Activated CD4-positive, alpha-beta T cell treated with anti-CD3 and anti-CD28 coated beads, Interleukin-2, amount 10 ng/mL, durations not matched to agents 24 days and 14 days (primary cell): ENCODE results near the gene CD248. TPM values are rescaled to one million over a fixed set of nuclear protein-coding genes. Genes with fewer than 3 reads are reported as not detected.

ENCODE experiments used
- DNase-seq: peaks from one replicate; pipeline ENCODE4 v3.0.0; 2022
- H3K27ac Mint-ChIP-seq: one replicate; pipeline ENCODE4 v1.8.0; 2022; ENCODE audit warnings: mild to moderate bottlenecking, mixed read lengths
- H3K27me3 Mint-ChIP-seq: one replicate; pipeline ENCODE4 v1.8.0; 2022; ENCODE audit warnings: mixed read lengths
- H3K36me3 Mint-ChIP-seq: one replicate; pipeline ENCODE4 v1.8.0; 2022; ENCODE audit warnings: low read depth, mild to moderate bottlenecking, mixed read lengths
- H3K4me1 Mint-ChIP-seq: one replicate; pipeline ENCODE4 v1.8.0; 2021; ENCODE audit warnings: mixed read lengths
- H3K4me3 Mint-ChIP-seq: one replicate; pipeline ENCODE4 v1.8.0; 2022; ENCODE audit warnings: mild to moderate bottlenecking, moderate library complexity, mixed read lengths
- H3K9me3 Mint-ChIP-seq: one replicate; pipeline ENCODE4 v1.8.0; 2021; ENCODE audit warnings: mixed read lengths
- intact Hi-C: fragments of 100-400 bp; cut with micrococcal nuclease; formaldehyde crosslinking; loops from one replicate; pipeline ENCODE4 v1.15.1; 2023
- total RNA-seq: library from RNA; stranded (reverse); gene quantifications from 2 replicates; pipeline ENCODE4 v1.2.3, GENCODE V29; 2022

The CD248 gene
- total RNA-seq, 1 donor from 2014 or later = not detected

- DNase-seq = peak; percentile 83
- H3K4me1 Mint-ChIP-seq = peaks cover 17% of the 10 kb centered on the region
- H3K27ac Mint-ChIP-seq = peak within 1 kb of the TSS; percentile 78
- H3K4me3 Mint-ChIP-seq = peak within 1 kb of the TSS; percentile 72
- H3K36me3 Mint-ChIP-seq = peaks cover 21% of the 10 kb centered on the region
- H3K27me3 Mint-ChIP-seq = peaks cover 2% of the 10 kb centered on the region
- intact Hi-C loops = no loop called here
- H3K9me3 Mint-ChIP-seq = no peaks in the 10 kb centered on the region
Measured at GRCh38 chr11:66336234-66337102, 19.6 kb upstream of the CD248 start, which contains the start of gene RIN1. RIN1 (minus strand) TSS chr11:66336434; CDS start chr11:66336402, 32 bp downstream.

- Mint-ChIP-seq H3K36me3 (peaks cover 14% of the 10 kb centered on the region), H3K27ac (peak overlapping the region; percentile 78), H3K9me3 (no peaks in the 10 kb centered on the region), H3K4me1 (peaks cover 17% of the 10 kb centered on the region), H3K27me3 (peaks cover 2% of the 10 kb centered on the region), H3K4me3 (peak overlapping the region; percentile 72)
- intact Hi-C loops = no loop called here
- DNase-seq = no peak
Measured at GRCh38 chr11:66335531-66336233, 18.8 kb upstream of the CD248 start.

- intact Hi-C loops = no loop called here
- no peak overlapping the region for H3K27ac Mint-ChIP-seq
- peaks cover 17% of the 10 kb centered on the region for H3K4me1 Mint-ChIP-seq
- H3K36me3 Mint-ChIP-seq = peaks cover 12% of the 10 kb centered on the region
- peak overlapping the region; percentile 34 for H3K4me3 Mint-ChIP-seq
- no peaks in the 10 kb centered on the region for H3K9me3 Mint-ChIP-seq
- no peak for DNase-seq
- H3K27me3 Mint-ChIP-seq = peaks cover 2% of the 10 kb centered on the region
Measured at GRCh38 chr11:66334605-66335442, 18.0 kb upstream of the CD248 start.

GRCh38 chr11:66333896-66334604, 17.2 kb upstream of the CD248 start:
- intact Hi-C loops = no loop called here
- no peaks in the 10 kb centered on the region for H3K9me3 Mint-ChIP-seq
- peaks cover 2% of the 10 kb centered on the region for H3K27me3 Mint-ChIP-seq
- H3K27ac Mint-ChIP-seq = no peak overlapping the region
- no peak overlapping the region for H3K4me3 Mint-ChIP-seq
- peaks cover 17% of the 10 kb centered on the region for H3K4me1 Mint-ChIP-seq
- no peak for DNase-seq
- H3K36me3 Mint-ChIP-seq = peaks cover 10% of the 10 kb centered on the region

- peaks cover 6% of the 10 kb centered on the region for H3K36me3 Mint-ChIP-seq
- DNase-seq = no peak
- no peak overlapping the region for H3K27ac Mint-ChIP-seq
- peaks cover 20% of the 10 kb centered on the region for H3K4me1 Mint-ChIP-seq
- intact Hi-C loops = no loop called here
- no peak overlapping the region for H3K4me3 Mint-ChIP-seq
- no peaks in the 10 kb centered on the region for H3K9me3 Mint-ChIP-seq
- peaks cover 2% of the 10 kb centered on the region for H3K27me3 Mint-ChIP-seq
Measured at GRCh38 chr11:66333220-66333877, 16.5 kb upstream of the CD248 start.

- Mint-ChIP-seq H3K4me3 (no peak overlapping the region), H3K9me3 (no peaks in the 10 kb centered on the region), H3K27me3 (peaks cover 2% of the 10 kb centered on the region), H3K4me1 (peaks cover 27% of the 10 kb centered on the region), H3K36me3 (peaks cover 3% of the 10 kb centered on the region), H3K27ac (no peak overlapping the region)
- intact Hi-C loops = no loop called here
- DNase-seq = no peak
Measured at GRCh38 chr11:66332371-66333219, 15.8 kb upstream of the CD248 start.

- Mint-ChIP-seq H3K9me3 (no peaks in the 10 kb centered on the region), H3K36me3 (no peaks in the 10 kb centered on the region), H3K4me3 (no peak overlapping the region), H3K27ac (no peak overlapping the region), H3K27me3 (peaks cover 2% of the 10 kb centered on the region), H3K4me1 (peaks cover 24% of the 10 kb centered on the region)
- DNase-seq = no peak
- intact Hi-C loops = no loop called here
Measured at GRCh38 chr11:66331542-66332370, 14.9 kb upstream of the CD248 start.

GRCh38 chr11:66330931-66331330, 14.1 kb upstream of the CD248 start:
- Mint-ChIP-seq H3K4me3 (no peak overlapping the region), H3K27me3 (peaks cover 2% of the 10 kb centered on the region), H3K4me1 (peaks cover 23% of the 10 kb centered on the region), H3K27ac (no peak overlapping the region), H3K36me3 (no peaks in the 10 kb centered on the region), H3K9me3 (no peaks in the 10 kb centered on the region)
- intact Hi-C loops = no loop called here
- DNase-seq = no peak

- Mint-ChIP-seq H3K9me3 (no peaks in the 10 kb centered on the region), H3K27ac (no peak overlapping the region), H3K4me3 (no peak overlapping the region), H3K27me3 (no peaks in the 10 kb centered on the region), H3K36me3 (no peaks in the 10 kb centered on the region), H3K4me1 (peaks cover 32% of the 10 kb centered on the region)
- DNase-seq = no peak
- intact Hi-C loops = no loop called here
Measured at GRCh38 chr11:66329165-66329673, 12.4 kb upstream of the CD248 start.

- no peaks in the 10 kb centered on the region for H3K9me3 Mint-ChIP-seq
- H3K27me3 Mint-ChIP-seq = no peaks in the 10 kb centered on the region
- peaks cover 37% of the 10 kb centered on the region for H3K4me1 Mint-ChIP-seq
- intact Hi-C loops = loop anchor here (1.0 kb wide), 3 partner anchors 16 to 106 kb away; partner anchors contain the start of gene YIF1A
- DNase-seq = peak; percentile 94
- peak overlapping the region; percentile 34 for H3K4me3 Mint-ChIP-seq
- H3K27ac Mint-ChIP-seq = peak overlapping the region; percentile 72
- H3K36me3 Mint-ChIP-seq = no peaks in the 10 kb centered on the region
Measured at GRCh38 chr11:66328302-66329144, 11.7 kb upstream of the CD248 start.

- Mint-ChIP-seq H3K4me1 (peaks cover 37% of the 10 kb centered on the region), H3K4me3 (peak overlapping the region; percentile 34), H3K27me3 (no peaks in the 10 kb centered on the region), H3K36me3 (no peaks in the 10 kb centered on the region), H3K9me3 (no peaks in the 10 kb centered on the region), H3K27ac (peak overlapping the region; percentile 72)
- DNase-seq = peak; percentile 73
- intact Hi-C loops = loop anchor here (1.0 kb wide), 3 partner anchors 16 to 106 kb away; partner anchors contain the start of gene YIF1A
Measured at GRCh38 chr11:66328031-66328301, 11.1 kb upstream of the CD248 start.
